Measurements from ENCODE around the gene PCDHA12. TPM values are rescaled to one million over a fixed set of nuclear protein-coding genes. Genes with fewer than 3 reads are reported as not detected.
A peak's percentile ranks its signal among the peaks of the same experiment; 100 is the strongest.

PCDHA12 gene
- polyA plus RNA-seq, 3 donors = not detected

- Histone ChIP-seq H3K79me2 (ENCODE audit: insufficient read depth, low read length) (no peaks in the 10 kb centered on the region), H3K9ac (ENCODE audit: insufficient read depth, low read length, poor library complexity, severe bottlenecking) (no peak overlapping the region), H3K9me3 (replicated peaks in 1 of 2; ENCODE audit: control insufficient read depth in 1 of 2, insufficient read depth in 1 of 2, low read length in 2 of 2) (peaks cover 26 to 53% of the 10 kb centered on the region in 2 donors), H3K27ac (ENCODE audit: low read depth in 1 of 2, low read length in 2 of 2) (no peak overlapping the region), H3K4me3 (replicated peaks in 1 of 3; ENCODE audit: low read depth in 2 of 3, low read length in 3 of 3) (no peak overlapping the region), H3K27me3 (ENCODE audit: control insufficient read depth in 2 of 2, insufficient read depth in 2 of 2, low read length in 2 of 2) (peaks cover 0 to 13% of the 10 kb centered on the region in 2 donors), H3K36me3 (replicated peaks in 1 of 2; ENCODE audit: control insufficient read depth in 1 of 2, insufficient read depth in 2 of 2, low read length in 2 of 2) (no peaks in the 10 kb centered on the region), H2AFZ (ENCODE audit: insufficient read depth, low read depth, low read length, poor library complexity, severe bottlenecking) (no peak overlapping the region), H3K4me2 (replicated peaks; ENCODE audit: extremely low read depth, low read length, poor library complexity, severe bottlenecking) (no peak overlapping the region), H3K4me1 (ENCODE audit: control insufficient read depth in 1 of 2, insufficient read depth in 2 of 2, low read length in 2 of 2) (no peaks in the 10 kb centered on the region), H4K20me1 (ENCODE audit: insufficient read depth, low read length) (no peaks in the 10 kb centered on the region)
- no peak for TF ChIP-seq CTCF (IDR thresholded peaks at IDR 0.05)
- DNase-seq = no peak
- WGBS (ENCODE audit: insufficient coverage) = 43% methylated on average over 103 of the region's 103 CpGs
- Mint-ChIP-seq H3K36me3 (peaks cover 0 to 7% of the 10 kb centered on the region in 2 donors), H3K27me3 (ENCODE audit: low read depth in 3 of 3) (peaks cover 8 to 24% (median 18%) of the 10 kb centered on the region in 3 donors), H3K4me3 (peak overlapping the region in 1 of 2 donors; percentile 46), H3K4me1 (no peaks in the 10 kb centered on the region), H3K27ac (no peak overlapping the region), H3K9me3 (peaks cover 24 to 48% (median 36%) of the 10 kb centered on the region in 7 donors)
- intact Hi-C loops (cut with micrococcal nuclease) = no loop called here
These were observed 39.2 kb upstream of the PCDHA12 start for GRCh38 chr5:140835622-140836510.

GRCh38 chr5:140840978-140841962, 33.8 kb upstream of the PCDHA12 start, which contains the start of gene PCDHA8:
Gene PCDHA8, plus strand, starts transcription at chr5:140841187. Its CDS starts 135 bp downstream, at chr5:140841322.
- no peak for TF ChIP-seq CTCF (IDR thresholded peaks at IDR 0.05)
- H3K27me3 ChIP-seq (ENCODE audit: control insufficient read depth in 2 of 2, insufficient read depth in 2 of 2, low read length in 2 of 2) = peaks cover 0 to 2% of the 10 kb centered on the region in 2 donors
- H3K4me3 ChIP-seq (replicated peaks in 1 of 3; ENCODE audit: low read depth in 2 of 3, low read length in 3 of 3) = no peak within 1 kb of the TSS
- H3K9me3 ChIP-seq (replicated peaks in 1 of 2; ENCODE audit: control insufficient read depth in 1 of 2, insufficient read depth in 1 of 2, low read length in 2 of 2) = peaks cover 34 to 41% of the 10 kb centered on the region in 2 donors
- no peaks in the 10 kb centered on the region for H4K20me1 ChIP-seq (ENCODE audit: insufficient read depth, low read length)
- no peaks in the 10 kb centered on the region for H3K4me1 ChIP-seq (ENCODE audit: control insufficient read depth in 1 of 2, insufficient read depth in 2 of 2, low read length in 2 of 2)
- peaks cover 26 to 48% (median 34%) of the 10 kb centered on the region in 7 donors for H3K9me3 Mint-ChIP-seq
- H3K4me2 ChIP-seq (replicated peaks; ENCODE audit: extremely low read depth, low read length, poor library complexity, severe bottlenecking) = no peak within 1 kb of the TSS
- no peak within 1 kb of the TSS for H2AFZ ChIP-seq (ENCODE audit: insufficient read depth, low read depth, low read length, poor library complexity, severe bottlenecking)
- H3K36me3 Mint-ChIP-seq = no peaks in the 10 kb centered on the region
- intact Hi-C loops (cut with micrococcal nuclease) = no loop called here
- H3K27ac ChIP-seq (ENCODE audit: low read depth in 1 of 2, low read length in 2 of 2) = no peak within 1 kb of the TSS
- H3K36me3 ChIP-seq (replicated peaks in 1 of 2; ENCODE audit: control insufficient read depth in 1 of 2, insufficient read depth in 2 of 2, low read length in 2 of 2) = no peaks in the 10 kb centered on the region
- 30% methylated on average over 24 of the region's 47 CpGs for WGBS (ENCODE audit: insufficient coverage)
- H3K27ac Mint-ChIP-seq = no peak within 1 kb of the TSS
- no peak within 1 kb of the TSS for H3K4me3 Mint-ChIP-seq
- no peaks in the 10 kb centered on the region for H3K79me2 ChIP-seq (ENCODE audit: insufficient read depth, low read length)
- no peak for DNase-seq
- peaks cover 3 to 23% (median 12%) of the 10 kb centered on the region in 3 donors for H3K27me3 Mint-ChIP-seq (ENCODE audit: low read depth in 3 of 3)
- no peaks in the 10 kb centered on the region for H3K4me1 Mint-ChIP-seq
- H3K9ac ChIP-seq (ENCODE audit: insufficient read depth, low read length, poor library complexity, severe bottlenecking) = no peak within 1 kb of the TSS

All from CD14-positive monocyte (primary cell).